Liver (tissue), 3 donors: ENCODE data around the gene TST.

Experiments
- CTCF ChIP-seq: fragments of 150-350 bp; IDR thresholded peaks from 2 replicates; pipeline ENCODE4 v1.5.1; 2017; ENCODE audit warnings: improper control_type of control experiment, low read depth, low read length; ENCODE audit not compliant: missing input control
- MAX ChIP-seq: IDR thresholded peaks from 2 replicates; pipeline ENCODE4 v1.6.1; 2016; ENCODE audit warnings: antibody characterized with exemption
- REST ChIP-seq: IDR thresholded peaks from 2 replicates; pipeline ENCODE4 v1.6.1; 2016; ENCODE audit warnings: antibody characterized with exemption, mild to moderate bottlenecking
- RXRA ChIP-seq, 2 donors: IDR thresholded peaks; 2 replicates each; pipeline ENCODE4 v1.6.1; 2017 to 2018; ENCODE audit warnings: antibody characterized with exemption in 2 of 2, mild to moderate bottlenecking in 1 of 2
- ZBTB33 ChIP-seq: IDR thresholded peaks from 2 replicates; pipeline ENCODE4 v1.6.1; 2016; ENCODE audit warnings: antibody characterized with exemption
- donor health status: healthy.
- donor health status: healthy.

GRCh38 chr22:37021041-37021440 lies 1.8 kb upstream of the TST start:
- TF ChIP-seq MAX (no peak), CTCF (no peak), ZBTB33 (no peak), RXRA (IDR thresholded peaks at IDR 0.05) (no peak), REST (no peak)
